ENCODE data around the gene IL32. TPM values are rescaled to one million over a fixed set of nuclear protein-coding genes. Genes with fewer than 3 reads are reported as not detected.
A peak's percentile ranks its signal among the peaks of the same experiment; 100 is the strongest.

IL32 gene
- total and polyA plus RNA-seq, 2 donors (not counting 1 experiment from before 2014, with no cell fraction given) = 2.0 to 2.3 TPM

- WGBS (ENCODE audit: insufficient coverage) = under 1% methylated on average over 69 of the region's 69 CpGs
- peak within 1 kb of the TSS; percentile 99 for H3K27ac Mint-ChIP-seq
- POLR2A ChIA-PET = interaction anchor here (0.6 to 2.1 kb wide), 3 partner anchors 20 to 202 kb away, joined by 3 to 9 read pairs (median 3); no protein-coding TSS in a partner anchor
- no peaks in the 10 kb centered on the region for H3K9me3 Mint-ChIP-seq (ENCODE audit: insufficient read depth)
- peak within 1 kb of the TSS; percentile 90 for H3K4me2 ChIP-seq (replicated peaks; ENCODE audit: low read depth, low read length, poor library complexity, severe bottlenecking)
- peaks cover 44 to 60% of the 10 kb centered on the region in 2 donors for H3K4me1 ChIP-seq (ENCODE audit: control insufficient read depth in 2 of 2, insufficient read depth in 2 of 2, low read length in 2 of 2)
- peaks cover 15% of the 10 kb centered on the region for H3K79me2 ChIP-seq (ENCODE audit: control insufficient read depth, insufficient read depth, low read length)
- peak within 1 kb of the TSS; percentile 90 for H2AFZ ChIP-seq (ENCODE audit: insufficient read depth, low read depth, low read length, poor library complexity, severe bottlenecking)
- peaks cover 1% of the 10 kb centered on the region for H3K27me3 Mint-ChIP-seq
- peak within 1 kb of the TSS; percentile 43 to 79 (median 71) for H3K4me3 ChIP-seq (ENCODE audit: control extremely low read depth in 1 of 5, extremely low read depth in 1 of 5, insufficient read depth in 1 of 5, low read depth in 2 of 5, low read length in 4 of 5)
- peak; percentile 99 for DNase-seq
- ATAC-seq (ENCODE audit: low read depth) = peak; percentile 76
- peak within 1 kb of the TSS; percentile 90 for H3K9ac ChIP-seq (ENCODE audit: low read length)
- H3K27ac ChIP-seq (ENCODE audit: low read length in 2 of 2) = peak within 1 kb of the TSS; percentile 83 to 94
- peaks cover 0 to 5% (median 2%) of the 10 kb centered on the region in 4 experiments for H3K27me3 ChIP-seq (replicated peaks in 1 of 4; ENCODE audit: control extremely low read depth in 1 of 4, control insufficient read depth in 3 of 4, insufficient read depth in 4 of 4, low read length in 3 of 4)
- no peaks in the 10 kb centered on the region for H3K9me3 ChIP-seq (ENCODE audit: control extremely low read depth in 1 of 3, control insufficient read depth in 2 of 3, insufficient read depth in 1 of 3, low read length in 2 of 3)
- H4K20me1 ChIP-seq (ENCODE audit: control insufficient read depth, insufficient read depth, low read length, poor library complexity, severe bottlenecking) = peaks cover 33% of the 10 kb centered on the region
- peaks cover 47% of the 10 kb centered on the region for H3K4me1 Mint-ChIP-seq
- intact Hi-C loops (cut with micrococcal nuclease) = loop anchor here (1.0 to 10.0 kb wide), 9 partner anchors 20 to 1719 kb away; partner anchors contain the start of genes PAQR4, SRRM2, UBE2I and ZNF174
- H3K4me3 Mint-ChIP-seq = peak within 1 kb of the TSS; percentile 97
- peaks cover 0 to 18% of the 10 kb centered on the region in 2 experiments for H3K36me3 ChIP-seq (replicated peaks in 1 of 2; ENCODE audit: control extremely low read depth in 1 of 2, control insufficient read depth in 1 of 2, extremely low read depth in 1 of 2, insufficient read depth in 2 of 2, low read length in 1 of 2)
- CTCF ChIA-PET = interaction anchor here (0.9 to 6.9 kb wide), 7 partner anchors 9 to 127 kb away, joined by 3 to 61 read pairs (median 7); no protein-coding TSS in a partner anchor
- TF ChIP-seq CTCF (IDR thresholded peaks at IDR 0.05) (no peak), EZH2 (IDR thresholded peaks at IDR 0.05; ENCODE audit: borderline replicate concordance, insufficient read depth, low read depth, low read length, poor library complexity, severe bottlenecking) (no peak)
These were observed 41.6 kb upstream of the IL32 start, which contains the start of the genes HCFC1R1 and THOC6 for GRCh38 chr16:3023669-3024478. TSS of gene HCFC1R1 (minus strand) at chr16:3023942. CDS start at chr16:3023941, 1 bp downstream. TSS of gene THOC6 (plus strand) at chr16:3024035. CDS start at chr16:3024327, 292 bp downstream.
